Epidermal melanocyte (primary cell): Measurements from ENCODE around the gene POMZP3.
A peak's percentile ranks its signal among the peaks of the same experiment; 100 is the strongest.
"Not testable (repeated sequence)": the region's sequence is repeated elsewhere in the genome, so short reads cannot be mapped to it uniquely, and the experiment has no call there.

Experiments used
- DNase-seq: peaks from one replicate; pipeline ENCODE4 v3.0.0; 2011; ENCODE audit warnings: low spot score; ENCODE audit not compliant: insufficient read length

POMZP3 gene

GRCh38 chr7:76626989-76627642, at the start of gene POMZP3:
Gene POMZP3, minus strand, starts transcription at chr7:76627279. Its CDS starts 1,215 bp downstream, at chr7:76626064.
- not testable (repeated sequence) for DNase-seq

- DNase-seq: not testable (repeated sequence)
These were observed 48.7 kb upstream of the POMZP3 start for GRCh38 chr7:76675783-76676182.

GRCh38 chr7:76673346-76673745, 46.3 kb upstream of the POMZP3 start:
- not testable (repeated sequence) for DNase-seq

GRCh38 chr7:76659212-76659611, 32.1 kb upstream of the POMZP3 start:
- not testable (repeated sequence) for DNase-seq

GRCh38 chr7:76656425-76656824, 29.3 kb upstream of the POMZP3 start:
- not testable (repeated sequence) for DNase-seq

DNA sequence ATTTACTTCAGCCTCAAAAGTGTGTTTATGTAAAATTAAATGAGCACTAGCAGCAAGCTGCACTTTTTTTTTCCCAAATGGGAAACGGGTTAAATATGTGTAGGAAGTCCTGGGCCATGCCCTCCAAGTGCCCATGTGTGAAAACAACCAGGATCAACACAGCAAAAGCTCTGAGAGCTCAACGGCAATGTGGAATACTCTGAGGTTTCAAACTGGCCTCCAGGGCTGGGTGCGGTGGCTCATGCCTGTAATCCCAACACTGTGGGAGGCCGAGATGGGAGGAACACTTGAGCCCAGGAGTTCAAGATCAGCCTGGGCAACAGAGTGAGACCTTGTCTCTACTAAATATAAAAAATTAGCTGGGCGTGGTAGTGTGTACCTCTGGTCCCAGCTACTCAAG, 15.5 kb upstream of the POMZP3 start:
- DNase-seq: not testable (repeated sequence)

GRCh38 chr7:76637061-76637691, 10.1 kb upstream of the POMZP3 start:
- DNase-seq: not testable (repeated sequence)

DNA sequence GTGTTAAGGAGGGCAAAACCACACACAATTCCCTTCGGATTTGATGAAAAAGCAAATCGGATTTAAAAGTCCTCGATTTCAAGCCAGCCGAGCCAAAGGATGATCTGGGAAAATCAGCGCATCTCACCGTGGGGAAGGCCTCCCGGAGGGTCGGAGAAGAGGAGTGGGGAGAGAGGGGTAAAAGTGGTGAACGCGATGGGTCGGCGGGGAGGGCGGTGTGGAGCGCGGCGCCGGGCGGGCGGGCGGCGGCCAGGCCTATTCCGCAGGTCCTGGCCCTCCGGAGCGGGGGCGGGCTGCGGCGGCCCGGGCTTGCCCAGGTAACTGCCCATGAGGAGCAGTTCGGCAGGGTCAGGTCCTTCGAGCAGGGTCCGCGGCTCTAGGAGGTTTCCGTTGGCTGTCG, 498 bp downstream of the POMZP3 start:
- not testable (repeated sequence) for DNase-seq

- DNase-seq: not testable (repeated sequence)
These were observed 7.5 kb downstream of the POMZP3 start for GRCh38 chr7:76619439-76620190.

GRCh38 chr7:76613783-76614182, 13.3 kb downstream of the POMZP3 start:
- not testable (repeated sequence) for DNase-seq

GRCh38 chr7:76612232-76612631, 14.8 kb downstream of the POMZP3 start:
- DNase-seq: not testable (repeated sequence)

DNA sequence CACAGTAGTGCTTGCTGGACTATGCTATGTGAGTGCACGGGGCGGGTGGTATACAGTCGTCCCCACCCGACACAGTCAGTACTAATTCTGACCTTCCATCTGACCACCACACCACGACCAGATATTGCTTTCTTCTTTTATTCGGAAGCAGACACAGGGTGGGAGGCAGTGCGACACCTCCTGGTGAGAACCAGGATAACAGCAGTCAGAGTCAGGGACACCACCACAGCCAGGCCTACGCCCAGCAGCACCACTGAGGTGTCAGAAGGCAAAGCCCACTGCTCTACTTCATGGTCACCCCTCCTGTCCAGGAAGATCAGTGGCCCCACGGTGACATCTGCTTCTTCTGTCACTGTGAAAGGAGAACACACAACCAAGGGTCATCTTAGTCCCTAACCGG, 17.2 kb downstream of the POMZP3 start:
- not testable (repeated sequence) for DNase-seq

- DNase-seq: not testable (repeated sequence)
These were observed 18.6 kb downstream of the POMZP3 start for GRCh38 chr7:76608469-76608868.

GRCh38 chr7:76606027-76606426, 21.1 kb downstream of the POMZP3 start:
- DNase-seq: not testable (repeated sequence)

- DNase-seq: not testable (repeated sequence)
These were observed 26.4 kb downstream of the POMZP3 start for GRCh38 chr7:76600650-76601049.

DNA sequence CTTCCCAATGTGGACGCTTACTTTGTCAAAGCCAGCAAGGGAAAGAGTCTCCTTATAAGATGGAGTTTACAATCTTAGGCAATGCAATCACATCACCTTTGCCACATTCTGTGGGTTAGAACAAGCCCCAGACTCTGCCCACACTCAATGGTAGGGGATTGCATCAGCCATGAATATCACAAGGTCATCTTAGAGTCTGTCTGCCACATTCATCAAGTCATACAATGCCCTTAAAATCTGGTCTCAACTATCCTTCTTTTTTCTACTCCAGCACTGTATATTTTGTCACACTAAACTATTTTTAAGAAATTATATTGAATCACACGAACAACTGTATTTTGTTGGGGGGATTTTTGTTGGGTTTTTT, 27.0 kb downstream of the POMZP3 start:
- DNase-seq: not testable (repeated sequence)

DNA sequence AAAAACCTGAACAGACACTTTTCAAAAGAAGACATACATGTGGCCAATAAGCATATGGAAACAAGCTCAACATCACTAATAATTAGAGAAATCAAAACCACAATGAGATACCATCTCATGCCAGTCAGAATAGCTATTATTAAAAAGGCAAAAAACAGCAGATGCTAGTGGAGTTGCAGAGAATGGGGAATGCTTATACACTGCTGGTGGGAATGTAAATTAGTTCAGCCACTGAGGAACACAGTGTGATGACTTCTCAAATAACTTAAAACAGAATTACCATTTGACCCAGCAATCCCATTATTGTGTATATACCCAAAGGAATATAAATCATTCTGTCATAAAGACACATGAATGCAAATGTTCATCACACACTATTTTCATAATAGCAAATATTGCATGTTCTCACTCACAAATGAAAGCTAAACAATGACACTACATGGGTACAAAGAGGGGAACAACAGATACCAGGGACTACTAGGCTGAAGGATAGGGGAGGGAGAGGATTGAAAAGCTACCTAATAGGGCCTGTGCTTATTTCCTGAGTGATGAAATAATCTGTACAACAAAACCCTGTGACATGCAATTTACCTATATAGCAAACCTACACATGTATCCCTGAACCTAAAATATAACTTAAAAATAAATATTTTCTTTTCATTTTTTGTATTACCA, 28.4 kb downstream of the POMZP3 start:
- not testable (repeated sequence) for DNase-seq

- DNase-seq: not testable (repeated sequence)
These were observed 29.8 kb downstream of the POMZP3 start for GRCh38 chr7:76597288-76597687.

GRCh38 chr7:76592694-76593093, 34.4 kb downstream of the POMZP3 start:
- DNase-seq: not testable (repeated sequence)

DNA sequence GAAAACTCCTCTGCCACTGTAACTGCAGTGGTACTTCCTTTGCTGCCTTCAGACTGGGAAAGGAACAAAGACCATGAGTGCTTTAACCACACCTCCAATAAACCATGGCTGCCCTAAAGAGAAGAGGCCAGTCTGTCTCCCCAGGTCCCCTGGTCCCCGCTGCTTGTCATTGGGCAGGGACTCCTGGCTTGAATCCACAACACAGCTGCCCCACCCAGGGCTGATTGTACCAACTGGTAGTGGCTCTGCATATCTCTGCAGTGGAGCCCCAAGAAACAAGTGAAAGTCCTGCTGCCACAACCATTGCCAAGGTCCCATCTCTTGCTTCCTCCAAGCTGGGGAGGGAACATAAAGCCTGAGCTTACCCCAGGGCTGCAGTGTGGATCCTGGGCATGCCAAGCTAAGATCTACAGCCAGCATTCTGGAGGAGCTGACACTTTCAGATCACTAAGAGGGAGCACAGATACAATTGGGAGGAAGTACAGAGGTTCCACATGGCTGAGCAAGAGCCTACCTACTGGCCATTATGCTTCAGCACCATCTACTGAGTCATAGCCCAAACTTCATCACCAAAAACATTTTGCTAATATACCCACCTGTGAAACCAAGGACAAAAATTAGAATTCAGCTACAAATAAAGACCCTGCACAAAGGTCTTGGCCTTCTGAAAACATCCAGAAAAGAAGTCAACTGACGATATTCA, 35.3 kb downstream of the POMZP3 start:
- DNase-seq: not testable (repeated sequence)

DNA sequence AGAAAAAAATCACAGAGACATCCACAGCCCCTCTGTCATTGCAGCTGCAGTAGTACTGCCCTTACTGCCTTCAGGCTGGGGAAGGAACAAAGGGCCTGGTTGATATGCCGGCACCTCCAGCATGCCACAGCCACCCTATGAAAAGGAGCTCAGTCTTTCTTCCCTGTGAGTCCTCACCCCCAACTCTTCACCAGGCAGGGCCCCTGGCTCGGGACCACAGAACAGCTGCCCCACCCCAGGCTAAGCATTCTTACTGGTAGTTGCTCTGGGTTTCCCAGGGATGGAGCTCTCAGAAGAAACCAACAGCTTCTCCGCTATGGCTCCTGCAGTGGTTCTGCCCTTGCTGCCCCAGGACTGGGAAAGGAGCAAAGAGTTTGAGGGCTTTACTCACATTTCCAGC, 36.0 kb downstream of the POMZP3 start:
- peak; percentile 12 for DNase-seq
